CD4-positive, alpha-beta T cell treated with Interleukin-6 for 4 hours (primary cell): ENCODE results near the gene CCDC158.
"Not testable (repeated sequence)": the region's sequence is repeated elsewhere in the genome, so short reads cannot be mapped to it uniquely, and the experiment has no call there.

Experiments
- DNase-seq: peaks from one replicate; pipeline ENCODE4 v3.0.0-alpha.2; 2020; ENCODE audit warnings: mixed read lengths

The CCDC158 gene

GRCh38 chr4:76429636-76430035 lies 8.7 kb upstream of the CCDC158 start:
- no peak for DNase-seq

GRCh38 chr4:76426272-76426671 lies 5.3 kb upstream of the CCDC158 start:
- DNase-seq: no peak

GRCh38 chr4:76423159-76423558 lies 2.2 kb upstream of the CCDC158 start:
- DNase-seq: not testable (repeated sequence)

GRCh38 chr4:76420188-76420761 lies 666 bp downstream of the CCDC158 start:
- no peak for DNase-seq

GRCh38 chr4:76410636-76411035 lies 10.3 kb downstream of the CCDC158 start:
- DNase-seq: no peak

GRCh38 chr4:76407440-76408119 lies 13.4 kb downstream of the CCDC158 start:
- DNase-seq: no peak

GRCh38 chr4:76406081-76406480 lies 14.9 kb downstream of the CCDC158 start:
- DNase-seq: no peak

- DNase-seq: no peak
Observed at GRCh38 chr4:76401654-76402053, 19.3 kb downstream of the CCDC158 start.

GRCh38 chr4:76388160-76388908 lies 32.6 kb downstream of the CCDC158 start:
- no peak for DNase-seq

- no peak for DNase-seq
Observed at GRCh38 chr4:76386566-76387305, 34.2 kb downstream of the CCDC158 start.

GRCh38 chr4:76385974-76386373 lies 35.0 kb downstream of the CCDC158 start:
- DNase-seq: no peak

GRCh38 chr4:76384052-76384451 lies 36.9 kb downstream of the CCDC158 start:
- no peak for DNase-seq

- DNase-seq: no peak
Observed at GRCh38 chr4:76383001-76383400, 37.9 kb downstream of the CCDC158 start.

- no peak for DNase-seq
Observed at GRCh38 chr4:76381986-76382385, 39.0 kb downstream of the CCDC158 start.

- DNase-seq: no peak
Observed at GRCh38 chr4:76380561-76380960, 40.4 kb downstream of the CCDC158 start.

GRCh38 chr4:76377911-76378310 lies 43.0 kb downstream of the CCDC158 start:
- peak; percentile 53 for DNase-seq

- no peak for DNase-seq
Observed at GRCh38 chr4:76377481-76377901, 43.5 kb downstream of the CCDC158 start.

GRCh38 chr4:76376534-76376933 lies 44.4 kb downstream of the CCDC158 start:
- DNase-seq: no peak

GRCh38 chr4:76375703-76376102 lies 45.2 kb downstream of the CCDC158 start:
- no peak for DNase-seq

- DNase-seq: no peak
Observed at GRCh38 chr4:76374798-76375197, 46.1 kb downstream of the CCDC158 start.

- no peak for DNase-seq
Observed at GRCh38 chr4:76373919-76374552, 46.9 kb downstream of the CCDC158 start.

- no peak for DNase-seq
Observed at GRCh38 chr4:76366737-76367136, 54.2 kb downstream of the CCDC158 start.

- no peak for DNase-seq
Observed at GRCh38 chr4:76365636-76366035, 55.3 kb downstream of the CCDC158 start.
